ENCODE results near the gene RNF208.
"Not testable (repeated sequence)": the region's sequence is repeated elsewhere in the genome, so short reads cannot be mapped to it uniquely, and the experiment has no call there.

The RNF208 gene

DNA sequence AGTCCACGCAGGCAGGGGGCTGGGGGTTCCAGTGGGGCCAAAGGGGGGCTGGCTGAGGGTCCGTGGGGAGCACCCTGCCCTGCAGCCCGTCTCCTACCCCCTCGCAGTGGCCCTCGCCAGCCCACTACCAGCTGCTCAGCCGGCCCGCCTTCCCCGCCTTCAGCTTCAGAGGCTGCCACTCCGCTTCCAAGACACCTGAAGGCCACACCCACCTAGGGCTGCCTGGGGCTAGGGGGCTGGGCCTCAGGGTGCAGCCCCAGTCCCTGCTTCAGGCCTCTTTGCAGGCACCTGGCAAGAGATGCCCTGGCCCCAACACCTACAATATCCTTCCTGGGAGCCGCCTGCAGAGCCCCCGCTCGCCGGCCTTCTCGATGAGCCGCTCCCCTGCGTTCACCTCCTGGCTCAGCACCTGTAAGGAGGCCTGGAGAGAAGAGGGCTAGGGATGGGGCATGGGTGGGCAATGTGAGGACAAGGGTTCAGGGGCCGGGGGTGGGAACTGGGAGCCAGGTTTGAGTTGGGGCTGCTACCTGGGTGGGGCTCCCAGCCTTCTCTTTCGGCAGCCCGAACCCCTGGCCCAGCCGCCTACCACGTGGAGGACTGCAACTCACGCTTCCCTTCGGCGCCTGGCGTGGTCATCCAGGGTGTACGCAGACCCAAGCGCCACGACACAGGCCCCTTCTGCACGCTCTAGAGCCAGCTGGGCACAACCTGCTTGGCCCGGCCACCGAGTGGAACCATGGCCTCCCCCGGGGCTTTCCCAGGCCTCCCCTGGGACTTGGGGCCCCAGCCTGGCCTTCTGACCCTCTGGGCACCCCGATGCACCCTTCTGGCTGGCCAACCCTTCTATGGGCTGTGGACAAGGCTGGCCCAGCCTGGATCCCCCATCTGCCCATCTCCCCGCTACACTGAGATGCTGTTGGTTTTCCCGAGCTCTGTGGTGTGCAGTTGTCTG lies 30.8 kb upstream of the RNF208 start:
- no peak for DNase-seq

DNA sequence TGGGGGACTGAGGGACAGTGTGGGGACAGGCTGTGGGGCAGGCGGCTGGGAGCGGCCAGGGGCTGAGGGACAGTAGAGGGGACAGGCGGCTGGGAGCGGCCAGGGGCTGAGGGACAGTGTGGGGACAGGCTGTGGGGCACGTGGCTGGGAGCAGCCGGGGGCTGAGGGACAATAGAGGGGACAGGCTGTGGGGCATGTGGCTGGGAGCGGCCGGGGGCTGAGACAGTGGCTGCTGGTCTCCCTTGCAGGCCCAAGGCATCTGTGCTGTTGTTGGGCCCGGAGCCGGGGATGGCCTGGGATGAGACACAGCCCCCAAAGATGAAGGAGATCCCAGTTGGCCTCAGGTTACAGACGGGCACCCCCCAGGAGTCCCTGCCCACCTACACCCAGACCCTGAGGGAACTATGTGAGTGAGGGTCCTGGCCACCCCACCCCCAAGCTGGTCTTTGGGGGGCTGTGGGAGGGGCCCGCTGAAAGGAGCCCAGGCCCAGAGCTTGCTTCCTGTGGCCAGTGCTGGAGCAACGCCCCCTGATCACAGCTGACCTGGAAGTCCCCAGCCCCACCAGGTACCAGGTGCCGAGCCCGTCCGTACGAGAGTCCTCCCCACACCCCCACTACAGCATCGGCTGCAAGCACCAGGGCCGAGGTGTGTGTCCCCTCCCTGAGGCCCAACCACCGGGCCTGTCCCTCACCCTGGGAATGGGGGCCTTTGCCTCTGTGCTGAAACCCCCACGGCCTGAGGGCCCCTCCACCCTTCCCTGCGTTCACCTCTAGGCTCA lies 29.6 kb upstream of the RNF208 start:
- no peak for DNase-seq

DNA sequence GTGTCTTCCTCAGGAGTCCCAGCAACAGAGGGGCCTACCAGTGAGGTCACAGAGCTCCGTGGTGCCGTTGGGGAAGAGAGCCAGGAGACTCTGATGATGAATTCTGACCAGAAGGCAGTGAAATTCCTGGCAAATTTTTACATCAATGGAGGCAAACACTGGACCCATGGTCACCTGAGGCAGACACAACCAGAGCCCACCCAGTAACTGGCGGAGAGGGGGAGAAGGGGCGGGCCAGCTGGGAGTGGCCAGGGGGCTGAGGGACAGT lies 29.1 kb upstream of the RNF208 start, which contains the start of gene STPG3:
TSS of gene STPG3 (plus strand) at position 93 of the 268 bp plus-strand sequence. CDS start at position 94, 1 bp downstream.
- DNase-seq = no peak

DNA sequence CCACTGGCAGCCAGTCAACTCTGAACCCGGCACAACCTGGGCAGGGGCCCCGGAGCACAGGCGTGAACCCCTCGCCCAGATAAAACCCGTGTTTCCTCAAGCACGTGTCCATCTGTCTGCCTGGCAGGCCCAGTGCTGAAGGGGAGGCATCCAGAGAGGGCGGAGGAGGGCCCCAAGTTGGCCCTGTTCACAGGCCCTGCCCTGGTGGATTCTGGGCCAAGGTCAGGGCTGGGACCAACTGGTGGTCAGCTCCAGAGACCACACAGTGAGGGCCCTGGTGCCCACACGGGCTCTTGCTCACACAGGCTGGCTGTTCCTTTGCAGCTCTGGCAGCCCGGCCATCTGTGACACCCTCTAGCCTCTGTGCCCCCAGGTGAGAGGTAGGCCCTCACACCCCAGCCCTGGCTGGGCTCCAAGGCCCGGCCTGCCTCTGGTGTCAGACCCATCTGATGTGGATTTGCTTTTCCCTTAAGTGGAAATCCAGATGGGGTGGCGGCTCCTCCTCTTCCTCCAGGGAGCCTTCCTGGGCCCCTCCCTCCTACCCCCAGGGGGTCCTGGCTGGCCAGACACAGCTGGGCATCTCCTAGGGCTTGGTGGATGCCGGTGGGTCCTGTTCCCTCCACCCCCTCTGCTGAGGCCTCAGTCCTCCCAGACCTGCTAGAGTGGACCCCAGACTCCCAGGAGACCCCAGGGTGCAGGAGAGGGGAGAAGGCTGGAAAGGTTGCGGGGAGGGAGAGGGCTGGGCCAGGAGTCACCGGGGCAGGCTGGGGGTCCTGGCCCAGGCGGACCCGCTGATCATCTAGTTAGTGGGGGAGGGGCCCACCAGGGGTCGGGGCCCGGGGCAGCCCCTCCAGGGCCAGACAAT lies 28.5 kb upstream of the RNF208 start:
- no peak for DNase-seq

DNA sequence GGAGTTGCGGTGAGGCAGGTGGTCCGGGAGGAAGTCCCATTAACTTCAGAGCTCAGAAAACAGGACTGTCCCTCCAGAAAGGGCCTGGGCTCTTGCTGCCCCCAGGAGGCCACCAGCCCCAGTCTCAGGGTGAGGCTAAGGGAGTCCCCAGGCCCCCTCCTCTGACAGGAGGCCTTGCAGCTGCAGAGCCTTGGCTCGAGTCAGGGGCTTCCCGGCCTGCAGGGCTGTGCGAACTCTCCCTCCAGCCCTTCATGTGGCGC lies 25.8 kb upstream of the RNF208 start:
- DNase-seq = no peak

DNA sequence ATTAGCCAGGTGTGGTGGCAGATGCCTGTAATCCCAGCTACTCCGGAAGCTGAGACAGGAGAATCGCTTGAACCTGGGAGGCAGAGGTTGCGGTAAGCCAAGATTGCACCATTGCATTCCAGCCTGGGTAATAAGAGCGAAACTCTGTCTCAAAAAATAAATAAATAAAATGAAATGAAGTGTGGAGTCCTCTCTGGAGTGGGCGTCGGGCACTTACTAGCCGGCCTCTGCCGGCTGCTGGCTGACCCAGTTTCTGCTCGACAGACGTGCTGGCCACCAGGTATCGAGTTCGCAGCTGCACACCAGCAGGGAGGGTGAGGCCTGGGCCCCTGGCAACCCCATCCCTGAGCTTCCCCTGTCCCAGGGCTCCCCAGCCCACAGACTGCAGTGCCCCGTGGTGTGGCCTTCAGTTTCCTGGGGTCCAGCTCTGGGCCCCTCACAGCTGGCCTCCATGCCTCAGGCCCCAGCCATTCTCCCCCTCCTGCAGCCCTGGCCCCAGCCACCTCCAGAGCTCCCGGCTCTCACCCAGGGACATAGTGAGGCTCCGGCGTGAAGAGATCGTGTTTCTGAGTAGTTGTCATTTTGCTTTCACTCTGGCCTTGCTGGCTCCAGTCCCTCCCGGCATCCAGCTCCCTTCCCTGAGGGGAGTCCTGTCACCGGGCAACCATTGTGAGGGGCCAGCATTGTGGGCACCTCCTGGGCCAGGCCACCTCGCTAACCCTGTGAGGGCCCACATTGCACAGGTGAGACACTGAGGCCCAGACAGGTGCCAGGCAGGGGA lies 25.3 kb upstream of the RNF208 start:
- no peak for DNase-seq

DNA sequence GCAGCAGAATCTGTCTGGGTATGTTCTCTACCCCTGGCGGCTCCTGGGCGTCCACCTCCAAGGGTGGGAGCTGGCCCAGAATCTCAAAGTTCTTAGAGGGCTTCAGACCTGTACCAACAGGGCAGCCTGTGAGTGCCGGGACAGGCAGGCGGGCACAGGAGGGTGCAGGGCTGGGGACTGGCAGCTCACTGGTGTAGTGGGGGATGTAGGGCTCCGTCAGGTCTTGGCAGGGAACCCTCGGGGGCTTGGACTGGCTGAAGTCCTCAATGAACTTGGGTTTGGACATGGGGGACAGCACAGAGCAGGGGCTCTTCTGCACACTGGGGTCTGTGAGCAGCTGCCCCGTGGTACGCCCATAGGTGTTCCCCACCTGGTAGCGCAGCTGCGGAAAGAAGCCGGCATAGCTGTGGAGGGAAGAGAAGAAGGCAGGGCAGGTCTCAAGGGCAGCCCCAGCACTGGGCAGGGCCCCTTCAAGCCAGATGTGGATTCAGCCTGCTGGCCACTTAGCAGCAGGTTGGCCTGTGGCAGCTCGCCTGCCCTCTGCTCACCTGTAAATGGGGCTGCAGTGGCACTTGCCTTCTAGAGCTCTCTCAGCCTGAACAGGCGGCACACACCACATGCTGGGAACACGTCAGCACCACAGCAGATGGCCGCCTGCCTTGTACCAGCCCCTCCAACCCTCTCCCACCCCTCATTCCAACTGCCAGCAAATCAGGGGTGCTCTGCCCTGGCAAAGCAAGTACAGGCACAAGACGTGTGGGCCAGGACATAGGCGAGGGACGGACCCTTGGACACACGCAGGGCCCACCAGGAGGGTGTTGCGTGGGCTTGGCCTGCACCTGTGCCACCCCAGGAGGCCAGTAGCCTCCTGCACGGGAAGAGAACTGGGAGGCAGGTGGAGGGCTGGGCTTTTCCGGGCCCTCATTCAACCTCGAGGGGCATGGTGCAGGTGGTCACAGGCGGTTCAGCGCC lies 23.7 kb upstream of the RNF208 start:
- no peak for DNase-seq

DNA sequence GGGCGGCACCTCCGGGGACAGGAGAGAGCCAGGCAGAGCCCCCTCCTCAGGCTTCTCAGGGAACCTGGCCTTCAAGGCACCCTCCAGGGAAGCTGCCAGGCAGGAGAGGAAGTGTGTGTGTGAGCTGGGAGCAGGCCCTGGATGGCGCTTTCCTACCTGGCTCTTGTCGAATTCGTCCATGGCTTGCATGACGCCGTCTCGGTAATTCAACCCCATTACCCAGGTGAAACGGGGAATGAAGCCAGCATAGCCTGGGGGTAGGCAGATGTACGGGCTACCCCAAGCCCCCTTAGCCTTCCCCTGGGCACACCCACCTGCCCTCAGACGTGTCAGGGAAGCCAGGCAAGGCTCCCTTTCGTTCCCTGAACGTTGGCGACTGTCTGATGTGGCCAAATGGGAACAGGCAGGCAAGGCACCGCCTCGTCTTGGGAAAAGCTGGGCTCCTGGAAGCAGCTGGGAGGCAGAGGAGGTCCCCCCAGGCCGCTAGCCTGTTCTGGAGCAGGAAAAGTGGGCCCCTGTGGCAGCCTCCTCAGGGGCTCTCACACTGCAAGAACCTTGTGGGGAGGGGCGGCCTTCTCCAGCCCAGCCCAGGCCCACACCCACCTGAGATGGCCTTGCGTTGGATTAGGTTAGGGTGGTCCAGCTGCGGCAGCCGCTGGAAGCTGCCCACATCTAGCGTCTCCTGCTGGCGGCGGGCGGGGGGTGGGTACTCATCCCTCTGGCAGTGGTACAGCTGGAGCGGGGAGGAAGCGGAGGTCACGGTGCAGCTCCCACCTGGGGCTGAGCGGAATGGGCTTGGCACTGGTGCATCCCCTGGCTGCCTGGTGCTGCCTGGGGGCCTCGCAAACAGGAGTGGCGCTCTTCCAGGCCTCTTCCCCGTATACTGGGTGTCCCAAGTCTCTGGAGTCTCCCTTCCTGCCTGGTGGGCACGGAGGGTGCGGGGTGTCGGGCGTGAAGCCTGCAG lies 22.7 kb upstream of the RNF208 start:
- DNase-seq = no peak

DNA sequence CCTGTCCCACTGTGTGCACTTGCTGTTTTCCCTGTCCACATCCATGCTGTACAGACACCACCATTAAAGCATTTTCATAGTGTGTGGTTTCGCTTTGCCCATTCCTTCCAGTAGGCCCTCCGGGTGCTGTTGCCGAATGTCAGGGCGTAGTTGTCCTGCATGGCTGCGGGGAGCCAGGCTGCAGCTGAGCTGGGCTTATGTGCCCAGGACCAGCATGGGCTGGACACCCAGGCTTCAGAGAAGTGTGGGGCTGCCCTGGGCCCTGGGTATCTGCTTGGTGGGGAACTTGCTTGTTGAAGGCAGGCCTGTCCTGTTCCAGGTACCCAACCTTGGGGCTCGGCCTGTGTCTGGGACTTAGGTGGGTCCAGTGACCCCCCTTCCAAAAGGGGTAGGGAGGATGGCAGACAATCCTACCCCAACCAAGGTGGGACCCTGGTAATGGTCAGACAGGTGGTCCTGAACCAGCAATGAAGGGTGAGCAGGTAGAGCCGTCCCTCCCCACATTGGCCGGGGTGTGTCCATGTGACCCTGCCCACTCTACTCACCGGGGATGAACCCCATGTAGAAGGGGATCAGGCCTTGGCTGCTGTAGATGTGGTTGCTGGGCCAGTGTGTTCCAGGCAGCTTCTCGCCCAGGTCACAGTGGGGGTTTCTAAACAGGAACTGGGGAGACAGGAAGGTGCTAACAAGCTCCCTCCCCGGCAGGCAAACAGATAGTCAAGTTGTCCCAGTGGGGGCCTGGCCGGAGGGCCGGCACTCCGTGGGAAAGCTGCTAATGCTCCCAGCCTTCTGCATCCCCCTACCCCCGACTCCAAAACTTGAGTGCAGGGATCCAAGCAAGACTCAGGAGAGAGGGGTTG lies 21.8 kb upstream of the RNF208 start:
- DNase-seq = no peak

DNA sequence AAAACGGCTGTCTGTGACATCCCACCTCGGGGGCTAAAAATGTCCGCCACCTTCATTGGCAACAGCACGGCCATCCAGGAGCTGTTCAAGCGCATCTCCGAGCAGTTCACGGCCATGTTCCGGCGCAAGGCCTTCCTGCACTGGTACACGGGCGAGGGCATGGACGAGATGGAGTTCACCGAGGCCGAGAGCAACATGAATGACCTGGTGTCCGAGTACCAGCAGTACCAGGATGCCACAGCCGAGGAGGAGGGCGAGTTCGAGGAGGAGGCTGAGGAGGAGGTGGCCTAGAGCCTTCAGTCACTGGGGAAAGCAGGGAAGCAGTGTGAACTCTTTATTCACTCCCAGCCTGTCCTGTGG lies 21.2 kb upstream of the RNF208 start:
- not testable (repeated sequence) for DNase-seq

DNA sequence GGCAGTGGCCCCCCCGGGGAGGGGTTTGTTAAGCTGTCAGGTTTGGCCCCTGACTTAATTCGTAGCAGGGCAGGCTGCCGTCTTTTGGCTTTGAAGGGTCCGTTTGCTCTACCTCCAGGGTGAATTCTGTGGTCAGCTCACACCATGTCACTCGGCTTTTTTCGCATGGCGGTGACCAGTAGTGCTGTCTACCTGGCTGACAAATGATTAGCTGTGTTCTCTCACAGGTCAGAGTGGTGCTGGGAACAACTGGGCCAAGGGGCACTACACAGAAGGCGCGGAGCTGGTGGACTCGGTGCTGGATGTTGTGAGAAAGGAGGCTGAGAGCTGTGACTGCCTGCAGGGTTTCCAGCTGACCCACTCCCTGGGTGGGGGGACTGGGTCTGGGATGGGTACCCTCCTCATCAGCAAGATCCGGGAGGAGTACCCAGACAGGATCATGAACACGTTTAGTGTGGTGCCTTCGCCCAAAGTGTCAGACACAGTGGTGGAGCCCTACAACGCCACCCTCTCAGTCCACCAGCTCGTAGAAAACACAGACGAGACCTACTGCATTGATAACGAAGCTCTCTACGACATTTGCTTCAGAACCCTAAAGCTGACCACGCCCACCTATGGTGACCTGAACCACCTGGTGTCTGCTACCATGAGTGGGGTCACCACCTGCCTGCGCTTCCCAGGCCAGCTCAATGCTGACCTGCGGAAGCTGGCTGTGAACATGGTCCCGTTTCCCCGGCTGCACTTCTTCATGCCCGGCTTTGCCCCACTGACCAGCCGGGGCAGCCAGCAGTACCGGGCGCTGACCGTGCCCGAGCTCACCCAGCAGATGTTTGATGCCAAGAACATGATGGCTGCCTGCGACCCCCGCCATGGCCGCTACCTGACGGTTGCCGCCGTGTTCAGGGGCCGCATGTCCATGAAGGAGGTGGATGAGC lies 20.5 kb upstream of the RNF208 start:
- DNase-seq = no peak

DNA sequence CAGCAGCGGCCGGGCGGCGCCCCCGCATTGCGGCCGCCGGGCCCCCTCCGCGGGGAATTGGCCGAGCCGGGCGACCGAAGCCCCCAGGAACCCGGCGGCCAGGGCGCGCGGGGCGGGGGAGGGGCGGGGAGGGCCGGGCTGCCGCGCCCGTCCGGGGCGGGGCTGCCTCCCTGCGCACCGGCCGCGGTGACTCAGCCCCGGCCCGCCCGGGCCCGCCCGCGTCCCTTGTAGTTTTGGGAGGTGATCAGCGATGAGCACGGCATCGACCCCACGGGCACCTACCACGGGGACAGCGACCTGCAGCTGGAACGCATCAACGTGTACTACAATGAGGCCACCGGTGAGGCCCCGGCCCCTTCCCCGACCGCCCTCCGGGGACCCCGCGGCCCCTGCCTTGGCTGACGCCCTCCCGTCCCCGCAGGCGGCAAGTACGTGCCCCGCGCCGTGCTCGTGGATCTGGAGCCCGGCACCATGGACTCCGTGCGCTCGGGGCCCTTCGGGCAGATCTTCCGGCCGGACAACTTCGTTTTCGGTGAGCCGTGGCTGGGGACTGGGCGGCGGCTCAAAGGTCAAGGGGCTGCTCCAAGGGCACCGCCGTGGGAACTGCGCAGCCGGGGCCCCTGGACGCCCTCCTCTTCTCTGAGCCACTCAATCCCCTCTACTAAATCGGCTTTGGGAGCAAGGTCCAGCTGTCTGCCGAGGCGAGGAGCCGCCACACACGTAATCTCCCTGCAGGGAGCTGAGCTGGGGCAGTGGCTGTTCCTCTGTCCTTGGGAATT lies 19.6 kb upstream of the RNF208 start:
- DNase-seq = peak; percentile 67

DNA sequence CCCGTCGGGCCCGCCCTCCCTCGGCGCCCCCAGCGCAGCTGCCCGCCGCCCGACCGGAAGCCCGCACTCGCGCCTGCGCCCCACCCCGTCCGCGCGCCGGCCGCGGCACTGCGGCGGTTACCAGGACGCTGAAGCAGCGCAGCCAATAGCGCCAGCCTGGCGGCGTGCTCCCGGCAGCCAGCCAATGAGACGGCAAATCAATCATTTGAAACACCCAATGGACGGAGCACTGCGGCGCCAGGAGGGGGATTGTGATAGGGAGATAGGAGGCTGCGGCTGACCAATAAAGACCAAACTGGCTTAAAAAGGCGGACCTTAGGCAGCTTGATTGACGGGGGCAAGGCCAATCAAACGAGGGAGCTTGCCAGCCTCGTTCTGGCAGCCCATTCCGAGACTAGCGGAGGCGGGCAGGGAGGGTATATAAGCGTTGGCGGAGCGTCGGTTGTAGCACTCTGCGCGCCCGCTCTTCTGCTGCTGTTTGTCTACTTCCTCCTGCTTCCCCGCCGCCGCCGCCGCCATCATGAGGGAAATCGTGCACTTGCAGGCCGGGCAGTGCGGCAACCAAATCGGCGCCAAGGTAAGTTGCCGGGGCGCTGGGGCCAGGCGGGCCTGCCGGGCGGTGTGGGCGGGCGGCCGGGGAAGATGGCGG lies 18.9 kb upstream of the RNF208 start, which contains the start of gene TUBB4B:
TSS of gene TUBB4B (plus strand) at position 447 of the 649 bp plus-strand sequence. CDS start at position 521, 74 bp downstream.
- DNase-seq = peak; percentile 97

DNA sequence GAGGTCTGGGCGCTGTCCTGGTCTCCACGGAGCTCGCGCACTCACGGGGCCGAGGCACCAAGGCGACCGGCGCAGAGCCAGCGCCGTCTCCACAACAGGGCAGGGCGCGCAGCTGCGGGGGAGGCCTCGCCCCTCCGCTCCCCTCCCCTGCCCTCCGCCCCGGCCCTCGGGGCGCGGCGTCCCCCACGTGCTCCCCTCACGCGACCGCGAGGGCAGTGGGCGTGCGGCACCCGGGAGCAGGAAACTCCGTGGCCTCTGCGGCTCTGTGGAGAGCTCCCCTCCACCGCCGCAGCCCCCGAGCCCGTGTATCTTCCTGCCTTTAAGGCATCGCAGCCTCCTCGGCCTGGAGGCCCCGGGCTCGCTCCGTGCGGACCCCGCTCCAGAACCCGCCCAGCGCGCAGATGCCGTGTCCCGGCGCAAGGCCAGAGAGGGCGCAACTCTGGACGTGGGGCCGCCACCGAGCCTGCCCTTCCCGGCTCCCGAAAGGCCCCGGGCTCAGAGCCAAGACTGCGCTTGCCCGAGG lies 18.3 kb upstream of the RNF208 start:
- peak; percentile 57 for DNase-seq

DNA sequence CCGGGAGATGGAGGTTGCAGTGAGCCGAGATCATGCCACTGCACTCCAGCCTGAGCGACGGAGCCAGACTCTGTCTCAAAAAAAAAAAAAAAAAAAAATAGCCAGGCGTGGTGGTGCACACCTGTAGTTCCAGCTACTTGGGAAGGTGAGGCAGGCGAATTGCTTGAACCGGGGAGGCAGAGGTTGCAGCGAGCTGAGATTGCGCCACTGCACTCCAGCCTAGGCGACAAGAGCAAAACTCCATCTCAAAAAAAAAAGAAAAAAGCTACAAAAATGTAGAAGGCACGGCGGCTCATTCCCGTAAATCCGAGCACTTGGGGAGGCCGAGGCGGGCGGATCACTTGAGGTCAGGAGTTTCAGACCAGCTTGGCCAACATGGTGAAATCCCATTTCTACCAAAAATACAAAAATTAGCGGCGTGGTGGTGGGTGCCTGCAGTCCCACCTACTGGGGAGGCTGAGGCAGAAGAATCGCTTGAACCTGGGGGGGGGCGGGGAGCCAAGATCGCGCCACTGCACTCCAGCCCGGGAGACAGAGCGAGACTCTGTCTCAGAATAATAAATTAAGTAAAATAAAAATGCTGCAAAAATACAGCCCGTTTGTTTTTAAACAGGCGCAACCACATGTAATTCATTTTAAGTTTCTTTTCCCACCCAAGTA lies 17.6 kb upstream of the RNF208 start:
- DNase-seq = not testable (repeated sequence)

Data from activated CD4-positive, alpha-beta T cell treated with anti-CD3 and anti-CD28 coated beads for 1 hour (primary cell).